KMS-11 (cell line): ENCODE measurements around the gene PALLD.

Experiments used
- H2AFZ ChIP-seq: fragments of 200-600 bp; sonication (generic); 2 replicates; pipeline ENCODE4 v1.6.1; 2016; ENCODE audit warnings: antibody characterized with exemption, mixed run types, low read depth
- H3K27ac ChIP-seq: fragments of 200-600 bp; sonication (generic); 2 replicates; pipeline ENCODE4 v1.6.1; 2016; ENCODE audit warnings: mild to moderate bottlenecking, mixed run types
- H3K27me3 ChIP-seq: fragments of 200-600 bp; sonication (generic); 2 replicates; pipeline ENCODE4 v1.6.1; 2017; ENCODE audit warnings: mild to moderate bottlenecking, low read depth, mixed run types, moderate library complexity; ENCODE audit not compliant: insufficient read depth
- H3K36me3 ChIP-seq: fragments of 200-600 bp; sonication (generic); 2 replicates; pipeline ENCODE4 v1.6.1; 2017; ENCODE audit warnings: mild to moderate bottlenecking, mixed run types; ENCODE audit not compliant: insufficient read depth
- H3K4me1 ChIP-seq: fragments of 200-600 bp; sonication (generic); 2 replicates; pipeline ENCODE4 v1.6.1; 2016; ENCODE audit warnings: mild to moderate bottlenecking, low read depth, mixed run types; ENCODE audit not compliant: poor library complexity, severe bottlenecking
- H3K4me2 ChIP-seq: fragments of 200-600 bp; sonication (generic); 2 replicates; pipeline ENCODE4 v1.7.0; 2016; ENCODE audit warnings: mild to moderate bottlenecking, mixed run types
- H3K4me3 ChIP-seq: fragments of 200-600 bp; sonication (generic); IDR thresholded peaks from 2 replicates; pipeline ENCODE4 v1.6.1; 2017; ENCODE audit warnings: low read depth, low read length, mixed read lengths; ENCODE audit not compliant: insufficient read depth
- H3K79me2 ChIP-seq: fragments of 200-600 bp; sonication (generic); 2 replicates; pipeline ENCODE4 v1.6.1; 2016; ENCODE audit warnings: low read depth, mixed run types; ENCODE audit not compliant: insufficient read depth
- H3K9ac ChIP-seq: fragments of 200-600 bp; sonication (generic); 2 replicates; pipeline ENCODE4 v1.6.1; 2016; ENCODE audit warnings: mild to moderate bottlenecking, mixed run types
- H4K20me1 ChIP-seq: fragments of 200-600 bp; sonication (generic); 2 replicates; pipeline ENCODE4 v1.6.1; 2016; ENCODE audit warnings: mild to moderate bottlenecking, mixed run types; ENCODE audit not compliant: insufficient read depth
- CTCF ChIP-seq: fragments of 200-600 bp; sonication (generic); conservative IDR thresholded peaks from 2 replicates; pipeline ENCODE4 v1.6.1; 2017; ENCODE audit warnings: low read depth, mild to moderate bottlenecking, antibody characterized with exemption, low read length, moderate library complexity, mixed read lengths

The PALLD gene

GRCh38 chr4:168761066-168761465, 264.2 kb downstream of the PALLD start:
- H3K79me2 ChIP-seq = no peaks in the 10 kb centered on the region
- H3K4me3 ChIP-seq = no peak overlapping the region
- no peak overlapping the region for H3K27ac ChIP-seq
- H2AFZ ChIP-seq = no peak overlapping the region
- no peak overlapping the region for H3K9ac ChIP-seq
- H3K36me3 ChIP-seq = no peaks in the 10 kb centered on the region
- no peak for TF ChIP-seq CTCF
- H3K27me3 ChIP-seq = no peaks in the 10 kb centered on the region
- no peaks in the 10 kb centered on the region for H4K20me1 ChIP-seq
- H3K4me2 ChIP-seq = no peak overlapping the region
- no peaks in the 10 kb centered on the region for H3K4me1 ChIP-seq

- H3K79me2 ChIP-seq = no peaks in the 10 kb centered on the region
- H3K4me3 ChIP-seq = no peak overlapping the region
- H3K4me1 ChIP-seq = no peaks in the 10 kb centered on the region
- no peaks in the 10 kb centered on the region for H3K27me3 ChIP-seq
- H2AFZ ChIP-seq = no peak overlapping the region
- no peaks in the 10 kb centered on the region for H4K20me1 ChIP-seq
- no peak for TF ChIP-seq CTCF
- no peak overlapping the region for H3K9ac ChIP-seq
- H3K4me2 ChIP-seq = no peak overlapping the region
- no peaks in the 10 kb centered on the region for H3K36me3 ChIP-seq
- no peak overlapping the region for H3K27ac ChIP-seq
Observed at GRCh38 chr4:168765322-168765721, 268.5 kb downstream of the PALLD start.

- no peaks in the 10 kb centered on the region for H4K20me1 ChIP-seq
- H3K27ac ChIP-seq = no peak overlapping the region
- no peaks in the 10 kb centered on the region for H3K36me3 ChIP-seq
- no peak overlapping the region for H3K9ac ChIP-seq
- no peak overlapping the region for H3K4me2 ChIP-seq
- no peak for TF ChIP-seq CTCF
- no peaks in the 10 kb centered on the region for H3K79me2 ChIP-seq
- H3K4me3 ChIP-seq = no peak overlapping the region
- no peaks in the 10 kb centered on the region for H3K4me1 ChIP-seq
- H2AFZ ChIP-seq = no peak overlapping the region
- H3K27me3 ChIP-seq = no peaks in the 10 kb centered on the region
Observed at GRCh38 chr4:168765726-168766125, 268.9 kb downstream of the PALLD start.

GRCh38 chr4:168766604-168767316, 269.9 kb downstream of the PALLD start:
- H3K4me3 ChIP-seq = no peak overlapping the region
- no peak overlapping the region for H3K9ac ChIP-seq
- H3K27ac ChIP-seq = no peak overlapping the region
- no peaks in the 10 kb centered on the region for H3K27me3 ChIP-seq
- TF ChIP-seq CTCF = no peak
- H3K36me3 ChIP-seq = no peaks in the 10 kb centered on the region
- no peaks in the 10 kb centered on the region for H4K20me1 ChIP-seq
- H2AFZ ChIP-seq = no peak overlapping the region
- no peaks in the 10 kb centered on the region for H3K4me1 ChIP-seq
- H3K4me2 ChIP-seq = no peak overlapping the region
- H3K79me2 ChIP-seq = no peaks in the 10 kb centered on the region
